HG02571 (cell line): Measurements from ENCODE around the gene HEATR9.

Source experiments
- ATAC-seq: cut with Tn5 transposase; IDR thresholded peaks from one replicate; pipeline ENCODE4 v1.9.1; 2021; ENCODE audit warnings: mild to moderate bottlenecking, moderate library complexity; ENCODE audit not compliant: unreplicated experiment

The HEATR9 gene

GRCh38 chr17:35809855-35810461, 58.7 kb downstream of the HEATR9 start:
- ATAC-seq, result no peak

- ATAC-seq, result peak; percentile 91
Measured at GRCh38 chr17:35808962-35809854, 59.5 kb downstream of the HEATR9 start, which contains the start of gene TAF15. TAF15 (plus strand) TSS chr17:35809484; CDS start chr17:35809570, 86 bp downstream.

- ATAC-seq, result no peak
Measured at GRCh38 chr17:35808240-35808961, 60.3 kb downstream of the HEATR9 start.

- ATAC-seq, result no peak
Measured at GRCh38 chr17:35807371-35808144, 61.1 kb downstream of the HEATR9 start.
